CD4-positive, alpha-beta T cell (primary cell): ENCODE measurements around the gene SLC10A1. TPM values are rescaled to one million over a fixed set of nuclear protein-coding genes. Genes with fewer than 3 reads are reported as not detected.
A peak's percentile ranks its signal among the peaks of the same experiment; 100 is the strongest.

Experiments used
- ATAC-seq: fragments of 200-7000 bp; cut with Tn5 transposase; one replicate; pipeline ENCODE4 v1.10.0; 2022; ENCODE audit warnings: mild to moderate bottlenecking; ENCODE audit not compliant: poor library complexity
- CTCF ChIA-PET: fragments of 350-600 bp; sonication (Branson Sonifier 250); formaldehyde crosslinking; loops from one replicate; lab custom pipeline; 2021; ENCODE audit warnings: antibody characterized with exemption, inconsistent platforms; lab: Charles Lee
- POLR2A ChIA-PET: fragments of 350-600 bp; sonication (Branson Sonifier 250); formaldehyde crosslinking; loops from one replicate; lab custom pipeline; 2021; ENCODE audit warnings: antibody characterized with exemption, inconsistent platforms; lab: Charles Lee
- DNase-seq, 14 experiments: peaks; one replicate each; pipeline ENCODE4 v3.0.0-alpha.2; 2013 to 2020; ENCODE audit warnings: mixed read lengths in 2 of 14
- H3K27ac ChIP-seq, 2 donors: one replicate each; pipeline versions ENCODE4 v1.5.1 to v1.7.0; 2013; ENCODE audit warnings: low read length in 2 of 2, low read depth in 1 of 2, mild to moderate bottlenecking in 1 of 2
- H3K27me3 ChIP-seq, 2 experiments: 1 replicate in 1 of 2; 2 replicates in 1 of 2; pipeline versions ENCODE4 v1.6.1 to v1.7.0; 2013; ENCODE audit warnings: low read length in 2 of 2, control low read depth in 1 of 2, mild to moderate bottlenecking in 1 of 2, moderate library complexity in 1 of 2; ENCODE audit not compliant: insufficient read depth in 2 of 2, control insufficient read depth in 1 of 2
- H3K36me3 ChIP-seq: one replicate; pipeline ENCODE4 v1.6.1; 2013; ENCODE audit warnings: low read length, control low read depth; ENCODE audit not compliant: insufficient read depth
- H3K4me1 ChIP-seq: one replicate; pipeline ENCODE4 v1.6.1; 2013; ENCODE audit warnings: low read length, control low read depth; ENCODE audit not compliant: insufficient read depth
- H3K4me3 ChIP-seq: one replicate; pipeline ENCODE4 v1.5.1; 2013; ENCODE audit warnings: mild to moderate bottlenecking, low read length, moderate library complexity
- H3K9me3 ChIP-seq, 2 experiments: 1 replicate in 1 of 2; 2 replicates in 1 of 2; pipeline versions ENCODE4 v1.6.1 to v1.7.0; 2013; ENCODE audit warnings: low read length in 2 of 2, mild to moderate bottlenecking in 2 of 2, control low read depth in 1 of 2, moderate library complexity in 1 of 2; ENCODE audit not compliant: control insufficient read depth in 1 of 2, insufficient read depth in 1 of 2
- H3K27ac Mint-ChIP-seq: one replicate; pipeline ENCODE4 v1.8.0; 2020; ENCODE audit warnings: mixed read lengths
- H3K27me3 Mint-ChIP-seq: one replicate; pipeline ENCODE4 v1.8.0; 2021; ENCODE audit warnings: mixed read lengths
- H3K36me3 Mint-ChIP-seq: one replicate; pipeline ENCODE4 v1.8.0; 2021; ENCODE audit warnings: low read depth, mixed read lengths
- H3K4me1 Mint-ChIP-seq: one replicate; pipeline ENCODE4 v1.8.0; 2021; ENCODE audit warnings: low read depth, mixed read lengths
- H3K4me3 Mint-ChIP-seq: one replicate; pipeline ENCODE4 v1.8.0; 2020; ENCODE audit warnings: mild to moderate bottlenecking, mixed read lengths
- H3K9me3 Mint-ChIP-seq: one replicate; pipeline ENCODE4 v1.8.0; 2020; ENCODE audit warnings: mixed read lengths
- CTCF ChIP-seq: fragments of 200-600 bp; IDR thresholded peaks from one replicate; pipeline ENCODE4 v1.8.0; 2022; ENCODE audit warnings: antibody characterized with exemption, mild to moderate bottlenecking
- intact Hi-C, 2 experiments: fragments of 100-400 bp; cut with DNase I in 1 of 2; cut with micrococcal nuclease in 1 of 2; formaldehyde crosslinking; loops; one replicate each; pipeline versions ENCODE4 v1.15.1 to v1.9.0; 2023 to 2025; cut with DNase I, micrococcal nuclease
- total RNA-seq, 174 experiments: library from RNA in 2 of 174; stranded (reverse) in 2 of 174; gene quantifications; one replicate each; pipeline ENCODE4 v1.2.3 and lab custom pipeline; 2021 to 2026

The SLC10A1 gene
- total RNA-seq, 2 experiments from 2014 or later: not detected

- Mint-ChIP-seq H3K9me3 (no peaks in the 10 kb centered on the region), H3K27me3 (no peaks in the 10 kb centered on the region), H3K4me1 (peaks cover 50% of the 10 kb centered on the region), H3K4me3 (no peak overlapping the region), H3K36me3 (peaks cover 58% of the 10 kb centered on the region), H3K27ac (no peak overlapping the region)
- no peak overlapping the region for H3K4me3 ChIP-seq
- TF ChIP-seq CTCF: no peak
- H3K36me3 ChIP-seq: peaks cover 48% of the 10 kb centered on the region
- no peaks in the 10 kb centered on the region for H3K27me3 ChIP-seq
- H3K27ac ChIP-seq: no peak overlapping the region
- intact Hi-C loops: no loop called here
- CTCF ChIA-PET: no interaction called here
- H3K4me1 ChIP-seq: peaks cover 3% of the 10 kb centered on the region
- ATAC-seq: no peak
- H3K9me3 ChIP-seq: no peaks in the 10 kb centered on the region
- POLR2A ChIA-PET: no interaction called here
- DNase-seq: no peak
These were observed 16.1 kb downstream of the SLC10A1 start for GRCh38 chr14:69780952-69781351.

GRCh38 chr14:69780092-69780491 lies 16.9 kb downstream of the SLC10A1 start:
- H3K4me3 Mint-ChIP-seq: no peak overlapping the region
- no peaks in the 10 kb centered on the region for H3K9me3 Mint-ChIP-seq
- no peaks in the 10 kb centered on the region for H3K27me3 Mint-ChIP-seq
- intact Hi-C loops: no loop called here
- no peak overlapping the region for H3K27ac Mint-ChIP-seq
- no peak for TF ChIP-seq CTCF
- no peaks in the 10 kb centered on the region for H3K27me3 ChIP-seq
- no peak overlapping the region for H3K4me3 ChIP-seq
- peaks cover 54% of the 10 kb centered on the region for H3K36me3 ChIP-seq
- peaks cover 61% of the 10 kb centered on the region for H3K36me3 Mint-ChIP-seq
- H3K9me3 ChIP-seq: no peaks in the 10 kb centered on the region
- DNase-seq (no peak), ATAC-seq (no peak)
- H3K27ac ChIP-seq: no peak overlapping the region
- peaks cover 59% of the 10 kb centered on the region for H3K4me1 Mint-ChIP-seq
- ChIA-PET CTCF (no interaction called here), POLR2A (interaction anchor here (0.6 to 6.6 kb wide), 2 partner anchors 13 to 169 kb away, joined by 3 to 62 read pairs; partner anchors contain the start of genes SRSF5 and SUSD6)
- peaks cover 4% of the 10 kb centered on the region for H3K4me1 ChIP-seq

- CTCF ChIA-PET: no interaction called here
- Mint-ChIP-seq H3K9me3 (no peaks in the 10 kb centered on the region), H3K27me3 (no peaks in the 10 kb centered on the region), H3K36me3 (peaks cover 69% of the 10 kb centered on the region), H3K4me3 (no peak overlapping the region), H3K27ac (peak overlapping the region; percentile 21), H3K4me1 (peaks cover 68% of the 10 kb centered on the region)
- Histone ChIP-seq H3K27ac (no peak overlapping the region), H3K4me1 (peaks cover 5% of the 10 kb centered on the region), H3K4me3 (no peak overlapping the region), H3K9me3 (no peaks in the 10 kb centered on the region), H3K27me3 (no peaks in the 10 kb centered on the region), H3K36me3 (peaks cover 60% of the 10 kb centered on the region)
- TF ChIP-seq CTCF: no peak
- DNase-seq: no peak
- POLR2A ChIA-PET: interaction anchor here (6.6 kb wide), 1 partner anchor 12 kb away, joined by 62 read pairs; the partner anchor contains the start of gene SRSF5
- no peak for ATAC-seq
- intact Hi-C loops: no loop called here
These were observed 18.0 kb downstream of the SLC10A1 start for GRCh38 chr14:69779088-69779487.
